ENCODE data around the gene LRP2.

LRP2 gene

GRCh38 chr2:169090133-169090820 is 272.1 kb downstream of the LRP2 start:
- DNase-seq (ENCODE audit: low read depth) = no peak

GRCh38 chr2:169089182-169089581 is 273.2 kb downstream of the LRP2 start:
- no peak for DNase-seq (ENCODE audit: low read depth)

GRCh38 chr2:169087757-169088379 is 274.5 kb downstream of the LRP2 start:
- DNase-seq (ENCODE audit: low read depth) = no peak

- DNase-seq (ENCODE audit: low read depth) = no peak
These were observed 275.4 kb downstream of the LRP2 start for GRCh38 chr2:169086893-169087467.

GRCh38 chr2:169082995-169083394 is 279.3 kb downstream of the LRP2 start:
- DNase-seq (ENCODE audit: low read depth) = no peak

- no peak for DNase-seq (ENCODE audit: low read depth)
These were observed 280.8 kb downstream of the LRP2 start for GRCh38 chr2:169081551-169081950.

- no peak for DNase-seq (ENCODE audit: low read depth)
These were observed 281.9 kb downstream of the LRP2 start for GRCh38 chr2:169080250-169081069.

GRCh38 chr2:169077674-169078240 is 284.6 kb downstream of the LRP2 start:
- DNase-seq (ENCODE audit: low read depth) = no peak

All from activated T-cell treated with anti-CD3 and anti-CD28 coated beads for 24 hours (primary cell).